ENCODE results near the gene VCY1B.
"Not testable (repeated sequence)": the region's sequence is repeated elsewhere in the genome, so short reads cannot be mapped to it uniquely, and the experiment has no call there.

VCY1B gene

GRCh38 chrY:14055927-14056326 is at the start of gene VCY1B:
Gene VCY1B (plus strand): TSS chrY:14056227. CDS start chrY:14056290, 63 bp downstream.
- DNase-seq = not testable (repeated sequence)

GRCh38 chrY:14011916-14012315 is 44.1 kb upstream of the VCY1B start:
- not testable (repeated sequence) for DNase-seq

GRCh38 chrY:14030395-14030794 is 25.6 kb upstream of the VCY1B start:
- DNase-seq = not testable (repeated sequence)

GRCh38 chrY:14085877-14086276 is 29.9 kb downstream of the VCY1B start:
- DNase-seq = no peak
